ENCODE data around the gene ENKUR.
A peak's percentile ranks its signal among the peaks of the same experiment; 100 is the strongest.
"Not testable (repeated sequence)": the region's sequence is repeated elsewhere in the genome, so short reads cannot be mapped to it uniquely, and the experiment has no call there.

ENKUR gene

DNA sequence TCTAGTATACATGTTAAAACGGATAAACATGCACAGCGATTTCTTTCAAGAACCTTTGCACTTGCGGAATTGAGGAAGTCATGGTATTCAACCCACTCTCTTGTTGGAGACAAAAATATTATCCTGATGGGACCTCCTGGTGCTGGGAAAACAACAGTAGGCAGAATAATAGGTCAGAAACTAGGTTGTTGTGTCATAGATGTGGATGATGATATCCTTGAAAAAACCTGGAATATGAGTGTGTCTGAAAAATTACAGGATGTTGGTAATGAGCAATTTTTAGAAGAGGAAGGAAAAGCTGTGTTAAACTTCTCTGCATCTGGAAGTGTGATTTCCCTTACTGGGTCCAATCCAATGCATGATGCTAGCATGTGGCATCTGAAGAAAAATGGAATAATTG lies 7.3 kb upstream of the ENKUR start:
- no peak for DNase-seq (ENCODE audit: low read depth in 2 of 2)

DNA sequence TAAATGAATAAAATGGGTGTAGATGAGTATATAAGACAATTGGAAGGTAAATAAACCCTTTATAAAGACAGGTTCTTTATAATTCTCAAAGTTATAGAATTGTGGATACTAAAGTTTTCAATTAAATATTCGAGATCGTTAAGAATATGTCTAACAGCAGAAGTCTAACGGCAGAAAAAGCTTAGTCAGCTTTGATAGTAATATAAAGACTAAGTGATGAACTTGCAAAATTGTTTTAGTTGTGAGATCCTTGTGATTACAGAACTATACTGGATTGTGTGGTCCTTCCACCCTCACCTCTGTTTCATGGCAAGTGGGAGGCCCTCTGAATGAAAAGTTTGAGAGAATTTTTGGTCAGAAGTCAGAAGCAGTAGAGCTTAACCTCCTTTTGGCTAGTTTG lies 2.7 kb upstream of the ENKUR start:
- DNase-seq (ENCODE audit: low read depth in 2 of 2): no peak

DNA sequence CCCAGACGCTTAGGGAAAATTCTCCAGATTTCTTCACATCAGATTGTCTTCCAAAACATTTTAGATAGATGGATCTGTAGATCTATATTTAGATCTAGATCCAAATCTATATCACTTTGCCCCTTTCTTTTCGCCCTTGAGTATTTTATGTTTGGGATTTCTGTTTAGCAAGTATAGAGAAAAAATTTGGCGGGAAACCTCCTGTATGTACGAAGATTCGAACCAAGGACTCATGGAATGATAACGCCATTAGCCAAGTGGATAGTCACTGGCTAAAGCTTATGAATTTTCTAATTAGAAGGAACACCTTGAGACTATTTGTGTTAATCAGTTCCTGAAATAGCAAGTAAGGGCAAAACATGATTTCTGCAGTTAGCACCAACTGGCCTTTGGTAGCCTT lies 1.7 kb upstream of the ENKUR start:
- no peak for DNase-seq (ENCODE audit: low read depth in 2 of 2)

DNA sequence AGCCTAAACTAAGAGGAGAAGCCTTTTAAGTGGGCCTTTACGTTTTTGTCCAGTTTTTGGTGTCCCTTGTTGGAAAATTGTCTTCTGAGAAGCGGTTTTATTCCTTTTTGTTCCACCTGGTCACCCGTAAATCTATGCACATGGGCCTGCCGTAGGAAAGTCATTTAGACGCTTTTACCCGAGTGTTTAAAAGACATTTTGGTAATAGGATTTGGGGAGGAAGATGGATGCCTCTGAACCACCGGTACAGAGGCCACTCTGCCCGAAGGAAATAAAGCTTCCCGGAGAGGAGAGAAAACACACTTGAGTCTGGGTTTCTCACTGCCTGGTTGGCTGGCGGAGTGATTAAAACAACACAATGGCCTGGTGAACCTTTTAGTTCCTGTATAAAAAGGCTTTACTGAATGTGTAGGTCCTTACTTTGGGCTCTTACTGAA lies 1.2 kb upstream of the ENKUR start:
- peak in 1 of 2 donors; percentile 4 for DNase-seq (ENCODE audit: low read depth in 2 of 2)

DNA sequence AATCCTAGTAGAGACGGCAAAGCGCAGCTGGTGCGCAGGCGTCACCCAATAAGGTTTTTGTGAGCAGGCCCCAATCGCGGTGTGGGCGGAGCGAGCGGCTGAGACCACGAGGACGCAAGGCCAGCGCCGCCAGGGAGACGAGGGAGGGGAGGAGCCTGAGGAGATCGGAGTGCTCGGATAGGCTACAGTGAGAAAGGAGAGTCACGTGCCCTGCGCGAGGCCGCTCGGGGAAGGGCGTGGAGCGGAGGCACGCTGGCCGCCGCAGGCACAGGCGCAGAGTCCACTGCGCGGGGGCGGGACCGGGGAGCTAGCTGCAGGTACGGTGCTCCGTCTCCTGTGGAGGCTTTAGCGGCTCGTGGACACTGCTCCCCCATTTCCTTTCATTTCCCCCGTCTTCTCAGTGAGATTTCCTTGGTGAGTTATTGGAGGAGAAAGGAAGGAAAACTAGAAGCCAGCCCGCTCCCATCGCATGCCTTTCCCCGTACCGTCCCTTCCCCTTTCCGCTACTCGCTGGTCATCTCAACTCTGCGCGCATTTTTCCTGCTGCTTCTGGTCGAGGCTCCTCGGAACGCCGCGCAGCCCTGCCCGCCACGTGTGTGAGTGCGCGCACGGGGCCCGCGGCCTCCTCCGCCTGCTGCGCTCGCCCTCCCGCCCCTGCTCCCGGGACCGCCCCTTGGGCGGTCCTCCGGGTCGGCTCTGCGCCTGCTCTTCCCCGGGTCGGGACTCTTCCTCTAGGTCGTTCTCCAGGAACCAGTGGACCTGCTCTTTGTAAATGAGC lies 607 bp upstream of the ENKUR start, which contains the start of gene THNSL1:
Gene THNSL1, plus strand, starts transcription at position 237 of the 778 bp plus-strand sequence. CDS start 6,612 bp downstream, outside the sequence.
- peak; percentile 95 to 98 for DNase-seq (ENCODE audit: low read depth in 2 of 2)

DNA sequence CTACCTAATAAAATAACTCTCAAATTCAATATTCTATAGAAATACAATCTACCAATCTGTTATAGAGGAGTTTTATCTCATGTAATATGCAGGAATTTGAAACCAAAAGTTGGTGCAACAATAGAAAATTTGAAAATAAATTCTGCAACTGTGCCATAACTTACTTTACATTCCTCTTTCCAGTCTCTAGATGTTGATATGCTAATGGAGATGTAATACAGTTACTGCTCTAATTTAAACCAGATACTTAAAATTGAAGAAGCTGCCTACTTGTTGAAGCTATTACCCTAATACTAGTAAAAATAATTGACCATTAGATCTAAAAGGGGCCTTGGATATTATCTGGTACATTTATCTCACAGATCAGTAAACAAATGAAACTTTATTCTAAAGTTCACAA lies 1.4 kb downstream of the ENKUR start:
- no peak for DNase-seq (ENCODE audit: low read depth in 2 of 2)

DNA sequence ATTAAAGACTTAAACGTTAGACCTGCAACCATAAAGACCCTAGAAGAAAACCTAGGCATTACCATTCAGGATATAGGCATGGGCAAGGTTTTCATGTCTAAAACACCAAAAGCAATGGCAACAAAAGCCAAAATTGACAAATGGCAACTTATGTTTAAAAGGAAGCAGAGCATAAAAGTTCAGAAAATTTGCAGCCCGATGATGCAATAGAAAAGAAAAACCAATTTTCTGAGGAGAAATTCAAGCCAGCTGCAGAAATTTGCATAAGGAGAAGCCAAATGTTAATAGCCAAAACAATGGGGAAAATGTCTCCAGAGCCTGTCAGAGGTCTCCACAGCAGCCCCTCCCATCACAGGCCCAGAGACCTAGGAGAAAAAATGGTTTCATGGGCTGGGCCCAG lies 4.4 kb downstream of the ENKUR start:
- not testable (repeated sequence) for DNase-seq (ENCODE audit: low read depth in 2 of 2)

DNA sequence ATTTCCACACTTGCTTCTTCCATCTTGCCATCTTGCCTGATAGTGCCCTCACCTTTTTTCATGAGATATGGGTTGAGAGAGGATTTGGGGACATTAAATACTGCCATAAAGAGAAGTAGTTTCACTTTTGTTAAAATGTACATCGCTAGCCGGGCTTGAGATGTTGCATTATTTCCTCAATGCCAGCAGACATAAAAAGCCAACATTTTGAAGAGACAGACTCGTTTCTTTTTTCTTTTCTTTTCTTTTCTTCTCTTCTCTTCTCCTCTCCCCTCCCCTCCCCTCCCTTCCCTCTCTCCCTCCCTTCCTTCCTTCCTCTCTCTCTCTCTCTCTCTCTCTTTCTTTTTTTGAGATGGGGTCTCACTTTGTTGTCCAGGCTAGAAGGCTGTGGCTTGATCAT lies 17.9 kb downstream of the ENKUR start:
- no peak for DNase-seq (ENCODE audit: low read depth in 2 of 2)

DNA sequence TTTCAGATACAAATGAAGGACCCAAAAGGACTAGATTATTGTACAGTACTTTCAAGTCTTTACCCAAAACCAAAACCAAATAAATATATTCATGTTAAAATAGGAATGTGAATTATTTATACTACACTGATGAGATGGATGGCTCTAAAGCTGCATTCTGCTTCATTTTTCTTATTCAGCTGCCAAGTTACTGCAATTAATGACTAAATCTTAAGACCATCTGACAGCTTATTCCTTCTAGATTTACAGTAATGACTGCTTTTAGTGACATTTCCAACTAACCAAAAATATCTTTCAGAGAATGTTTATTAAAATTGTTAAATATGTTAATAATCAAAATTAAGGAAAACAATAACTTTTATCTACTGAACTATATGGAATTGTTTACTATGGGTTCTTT lies 20.9 kb downstream of the ENKUR start:
- no peak for DNase-seq (ENCODE audit: low read depth in 2 of 2)

DNA sequence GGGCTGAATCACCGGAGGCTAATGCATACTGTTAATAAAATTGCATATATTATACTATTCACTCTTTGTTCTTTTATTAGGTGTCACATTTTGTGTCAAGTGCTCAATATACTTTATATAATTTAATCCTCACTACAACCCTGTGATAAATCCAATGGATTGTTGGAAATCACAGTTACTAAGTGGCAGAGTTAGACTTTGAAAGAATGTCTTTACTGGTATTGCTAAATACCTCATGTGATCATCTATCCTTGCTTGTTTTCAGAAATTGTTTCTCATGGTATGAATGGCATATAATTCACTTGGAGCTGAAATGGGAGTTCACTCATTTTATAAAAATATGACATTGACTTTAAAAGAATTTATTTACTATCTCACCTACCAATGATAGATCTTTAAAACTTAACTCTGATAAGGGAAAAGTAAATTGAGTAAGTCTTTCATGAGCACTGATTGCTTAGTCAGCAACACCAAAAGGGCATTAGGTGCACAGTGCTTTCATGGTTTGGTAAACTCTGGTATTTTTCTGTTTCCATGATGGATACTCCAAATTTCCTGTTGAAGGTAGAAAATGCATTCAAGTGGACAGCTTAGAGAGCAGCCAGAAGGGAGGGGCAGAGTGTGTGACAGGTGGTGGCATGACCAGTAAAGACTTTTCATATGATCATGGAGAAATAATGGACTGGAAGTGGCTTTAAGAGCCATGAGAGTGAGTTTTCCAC lies 22.6 kb downstream of the ENKUR start:
- no peak for DNase-seq (ENCODE audit: low read depth in 2 of 2)

DNA sequence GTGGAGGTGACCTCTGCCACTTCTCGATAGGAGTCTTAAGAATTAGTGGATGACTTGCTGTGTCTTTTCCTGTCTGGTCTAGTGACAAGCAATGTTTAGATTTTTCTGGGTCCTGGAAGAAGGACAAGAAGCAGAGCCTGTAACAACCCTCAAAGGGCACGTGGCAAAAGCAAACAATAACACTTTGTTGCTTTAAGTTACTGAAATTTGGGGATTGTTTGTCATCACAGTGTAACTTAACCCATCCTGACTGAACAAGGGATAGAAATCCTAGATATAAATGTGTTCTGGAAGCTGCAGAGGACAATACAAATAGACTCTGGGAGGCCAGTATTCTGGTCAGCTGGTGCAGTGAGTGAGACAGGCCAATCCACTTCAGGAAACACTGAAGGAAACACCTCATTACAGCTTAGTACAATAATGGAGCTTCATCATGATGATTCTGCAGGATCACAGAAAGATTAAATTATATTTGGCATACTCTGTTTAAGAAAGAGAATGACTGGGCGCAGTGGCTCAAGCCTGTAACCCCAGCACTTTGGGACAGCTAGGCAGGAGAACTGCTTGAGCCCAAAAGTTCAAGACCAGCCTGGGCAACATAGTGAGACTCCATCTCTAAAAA lies 23.3 kb downstream of the ENKUR start:
- DNase-seq (ENCODE audit: low read depth in 2 of 2): no peak

DNA sequence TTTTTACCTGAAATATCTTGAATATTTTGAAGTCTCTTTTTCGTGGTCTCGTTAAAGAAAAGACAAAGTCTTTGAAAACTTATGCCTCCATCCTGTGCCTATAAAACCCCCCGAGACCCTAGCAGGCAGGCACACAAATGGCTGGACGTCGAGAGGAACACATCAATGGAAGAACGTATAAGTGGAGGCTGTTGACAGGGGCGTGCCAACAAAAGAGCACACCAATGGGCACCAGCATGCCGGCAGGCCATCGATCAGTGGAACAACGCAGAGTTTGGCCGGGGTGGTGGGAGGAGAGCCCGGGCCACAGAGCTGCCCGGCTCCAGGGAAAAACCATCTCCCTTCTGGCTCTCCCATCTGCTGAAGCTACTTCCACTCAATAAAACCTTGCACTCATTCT lies 24.7 kb downstream of the ENKUR start:
- no peak for DNase-seq (ENCODE audit: low read depth in 2 of 2)

DNA sequence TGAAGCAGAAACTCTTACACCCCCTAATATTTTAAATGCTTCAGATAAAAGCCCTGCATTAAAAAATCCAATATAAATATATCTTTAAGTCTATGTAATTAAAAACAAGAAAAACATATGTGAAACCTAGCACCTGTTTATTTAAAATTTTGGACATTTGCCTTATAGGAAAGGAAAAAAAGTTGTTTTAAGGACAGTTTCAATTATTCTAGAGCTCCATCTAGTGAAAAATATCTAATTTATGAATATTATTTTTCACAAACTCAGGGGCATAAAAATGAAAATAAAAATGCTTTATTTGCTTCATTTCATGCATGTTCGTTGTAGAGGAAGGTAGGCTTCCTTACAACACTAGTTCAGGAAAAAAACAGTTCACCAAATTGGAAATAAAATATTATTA lies 26.1 kb downstream of the ENKUR start:
- DNase-seq (ENCODE audit: low read depth in 2 of 2): no peak

DNA sequence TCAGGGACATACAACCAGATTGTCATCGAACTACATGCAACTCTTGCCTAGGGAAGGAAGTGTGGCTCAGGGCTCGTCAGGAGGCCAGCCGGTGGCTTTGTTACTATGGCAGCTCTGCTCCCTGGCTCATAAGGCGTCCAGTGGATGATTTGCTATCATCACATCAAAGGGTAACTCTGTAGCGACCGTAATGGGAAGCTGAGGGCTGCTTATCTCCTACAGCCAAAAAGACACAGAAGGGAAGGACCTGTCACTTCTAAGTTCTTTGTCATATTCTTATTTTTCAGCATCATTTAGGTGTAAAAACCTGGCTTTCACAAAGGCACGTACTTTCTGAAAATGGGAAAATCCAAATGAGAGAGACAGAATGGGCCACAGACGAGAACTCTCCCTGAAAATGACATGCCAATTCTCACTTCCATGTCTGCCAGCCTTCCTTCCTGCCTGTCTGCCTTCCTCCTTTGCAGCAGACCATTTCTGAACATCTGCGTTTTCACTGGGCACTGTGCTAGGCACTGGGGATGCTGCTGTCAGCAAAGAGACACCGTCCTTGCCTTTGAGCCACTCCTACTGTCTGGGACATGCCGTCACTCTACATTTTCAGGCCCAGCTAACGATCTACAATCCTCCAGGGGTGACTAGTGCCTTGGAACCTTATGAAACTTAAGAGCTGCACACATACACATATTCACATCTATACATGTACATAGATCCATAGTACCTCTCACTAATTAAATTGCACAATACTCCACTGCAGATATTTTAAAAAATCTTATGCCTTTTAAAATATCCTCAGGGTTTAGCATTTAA lies 26.9 kb downstream of the ENKUR start:
- DNase-seq (ENCODE audit: low read depth in 2 of 2): no peak

DNA sequence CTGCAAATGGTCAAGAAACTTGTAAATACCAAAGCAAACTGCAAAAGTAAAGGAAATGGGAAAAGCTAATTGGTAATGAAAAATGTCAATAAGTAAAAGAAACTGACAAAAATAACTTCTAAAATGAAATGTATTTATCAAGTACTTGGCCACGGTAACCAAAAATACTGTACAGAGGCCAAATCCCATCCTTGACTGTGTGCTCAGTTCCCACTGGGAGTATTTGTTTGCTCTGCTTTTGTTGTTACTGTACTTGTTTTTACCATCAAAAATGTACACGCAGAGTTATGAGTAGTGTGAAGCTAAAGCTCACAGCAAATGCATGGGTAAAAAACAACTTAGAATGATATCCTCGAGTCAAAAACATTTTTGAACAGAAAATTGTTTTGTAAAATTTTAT lies 31.1 kb downstream of the ENKUR start:
- DNase-seq (ENCODE audit: low read depth in 2 of 2): no peak

DNA sequence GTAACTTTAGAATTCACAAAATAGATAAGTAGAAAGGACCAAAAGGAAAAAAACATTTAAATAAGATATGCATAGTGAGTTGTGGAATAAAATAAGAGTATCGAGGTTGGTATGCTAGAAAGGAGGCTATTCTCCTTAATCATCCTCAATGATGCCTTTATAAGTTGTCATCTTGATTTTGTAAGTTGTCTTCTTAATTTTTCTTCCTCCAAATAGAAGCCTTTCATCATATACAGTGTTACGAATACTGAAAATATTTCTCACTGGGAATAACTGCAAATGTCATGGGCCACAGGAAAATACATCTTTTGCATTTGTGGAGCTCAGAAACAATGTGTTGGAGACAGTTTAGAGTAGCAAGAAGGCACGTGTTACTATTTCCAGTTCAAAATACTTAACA lies 32.0 kb downstream of the ENKUR start:
- DNase-seq (ENCODE audit: low read depth in 2 of 2): no peak

DNA sequence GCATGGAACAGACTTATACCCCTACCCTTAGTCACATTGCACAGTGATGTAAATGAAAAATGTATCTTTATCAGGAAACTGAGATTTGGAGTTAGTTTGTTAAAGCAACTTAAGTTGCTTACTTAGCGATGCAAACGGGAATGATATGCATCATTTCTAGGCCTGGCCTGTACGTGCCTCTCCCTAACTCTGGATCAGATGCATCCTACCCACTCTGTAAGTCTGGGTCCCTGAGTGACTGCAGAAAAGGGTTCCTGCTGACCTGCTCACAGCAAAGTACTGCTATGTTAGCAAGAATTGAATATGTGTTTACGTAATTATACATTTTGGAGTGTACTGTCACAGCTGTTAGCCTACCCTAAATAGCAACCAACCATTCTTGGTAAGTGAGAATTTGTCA lies 32.8 kb downstream of the ENKUR start:
- no peak for DNase-seq (ENCODE audit: low read depth in 2 of 2)

DNA sequence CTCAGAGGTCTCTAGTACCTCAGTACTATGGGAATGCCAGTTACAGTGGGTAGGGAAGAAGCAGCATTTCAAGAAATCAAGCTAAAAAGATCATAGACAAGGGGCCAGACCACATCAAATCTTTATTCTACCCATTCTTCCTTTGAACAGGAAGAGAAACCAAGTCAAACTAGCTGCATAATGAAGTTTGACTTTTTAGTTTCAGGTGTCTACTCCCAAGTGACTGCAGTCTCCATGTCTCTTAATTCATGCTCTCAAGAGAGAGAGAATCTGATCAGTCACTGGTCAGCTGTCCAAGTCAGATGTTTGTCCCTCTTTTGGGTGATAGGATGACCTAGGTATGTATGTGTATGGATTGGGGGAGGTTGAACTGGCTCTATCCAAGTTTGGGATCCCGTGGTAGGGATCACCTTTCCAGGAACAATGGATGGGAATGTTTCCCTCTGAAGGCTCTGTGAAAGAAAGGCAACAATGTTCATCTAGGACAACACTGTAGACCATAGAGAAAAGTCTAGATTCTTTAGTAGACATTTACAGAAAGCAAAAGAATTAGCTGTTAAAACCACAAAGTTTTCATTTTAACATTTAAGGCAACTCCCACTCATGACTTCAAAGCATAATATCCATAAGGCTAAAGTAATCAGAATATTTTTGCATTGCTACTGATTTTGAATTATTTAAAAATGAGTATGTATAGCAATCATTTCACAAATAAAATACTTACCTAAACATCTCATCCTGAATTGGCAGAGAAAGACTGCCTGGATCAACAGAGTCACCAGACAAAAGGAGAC lies 33.4 kb downstream of the ENKUR start:
- DNase-seq (ENCODE audit: low read depth in 2 of 2): no peak

DNA sequence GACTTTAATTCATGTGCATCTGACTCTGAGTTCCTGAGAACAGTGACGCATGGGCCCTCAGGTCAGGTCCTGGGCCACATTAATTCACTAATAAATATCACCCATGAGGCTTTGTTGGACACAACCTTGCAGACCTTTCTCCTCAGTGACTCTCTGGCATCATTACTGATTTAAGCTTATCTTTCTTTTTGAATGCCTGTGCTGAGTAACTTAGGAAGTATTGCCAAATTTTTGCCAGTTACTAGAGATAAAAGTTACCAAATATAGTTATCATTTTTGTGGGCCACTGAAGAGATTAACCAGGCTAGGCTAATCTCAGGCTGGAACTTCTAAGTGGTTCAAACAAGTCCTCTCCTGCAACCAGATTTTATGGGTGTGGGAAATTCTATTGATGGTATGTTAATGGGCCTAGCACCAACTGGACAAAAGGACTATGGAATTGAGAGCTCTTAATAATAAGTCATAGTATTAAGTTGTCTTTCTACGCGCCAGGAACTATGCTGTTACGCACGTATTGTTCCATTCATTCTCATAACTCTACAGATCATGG lies 34.7 kb downstream of the ENKUR start:
- DNase-seq (ENCODE audit: low read depth in 2 of 2): no peak

DNA sequence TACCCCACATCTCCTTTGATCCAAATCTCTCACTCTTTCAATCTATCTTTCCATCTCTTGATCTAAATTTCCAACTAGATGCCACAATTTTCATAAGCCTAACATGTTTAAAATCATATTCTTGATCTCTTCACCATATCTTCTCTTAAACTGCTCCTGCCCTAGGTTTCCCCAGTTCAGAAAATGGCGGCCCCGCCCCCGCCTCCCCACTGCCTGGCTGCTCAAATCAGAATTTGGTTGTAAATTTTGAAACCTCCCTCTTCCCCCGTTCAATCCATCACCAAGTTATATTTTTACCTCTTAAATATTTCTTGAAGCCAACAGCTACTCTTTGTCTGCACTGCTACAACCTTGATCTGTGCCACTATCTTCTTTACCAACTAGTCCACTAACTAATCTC lies 36.3 kb downstream of the ENKUR start:
- no peak for DNase-seq (ENCODE audit: low read depth in 2 of 2)

DNA sequence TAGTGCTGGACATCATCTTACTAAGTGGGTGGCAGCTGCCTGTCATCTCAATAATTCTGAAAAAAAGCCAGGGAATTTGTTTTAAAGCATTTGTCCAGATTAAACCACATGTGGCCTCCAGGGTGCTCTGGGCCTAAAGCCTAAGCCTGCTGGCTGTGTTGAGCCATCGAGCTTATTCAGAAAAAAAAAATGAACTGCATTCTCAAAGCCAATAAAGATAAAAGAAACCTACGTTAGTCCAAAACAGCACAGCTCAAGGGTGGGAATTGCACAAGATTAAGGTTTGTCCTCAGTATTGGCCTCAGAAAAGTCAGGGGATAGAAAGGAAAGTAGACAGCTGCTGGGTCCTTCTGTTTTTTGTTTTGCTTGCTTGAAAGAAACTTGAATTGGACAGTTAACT lies 41.0 kb downstream of the ENKUR start:
- no peak for DNase-seq (ENCODE audit: low read depth in 2 of 2)
